GM18909 (cell line): Measurements from ENCODE around the gene PCDHGA9.
A peak's percentile ranks its signal among the peaks of the same experiment; 100 is the strongest.
"Not testable (repeated sequence)": the region's sequence is repeated elsewhere in the genome, so short reads cannot be mapped to it uniquely, and the experiment has no call there.

Experiments used
- ATAC-seq: cut with Tn5 transposase; IDR thresholded peaks from one replicate; pipeline ENCODE4 v1.9.1; 2021; ENCODE audit warnings: mild to moderate bottlenecking; ENCODE audit not compliant: unreplicated experiment, poor library complexity

The PCDHGA9 gene

GRCh38 chr5:141402553-141403243, at the start of gene PCDHGA9:
TSS of gene PCDHGA9 (plus strand) at chr5:141402778. CDS start at chr5:141402953, 175 bp downstream.
- no peak for ATAC-seq

GRCh38 chr5:141354900-141355469, 47.6 kb upstream of the PCDHGA9 start, which contains the start of gene PCDHGA4:
TSS of gene PCDHGA4 (plus strand) at chr5:141355021. CDS start at chr5:141355108, 87 bp downstream.
- ATAC-seq = no peak

GRCh38 chr5:141355641-141356040, 46.9 kb upstream of the PCDHGA9 start:
- no peak for ATAC-seq

- no peak for ATAC-seq
Observed at GRCh38 chr5:141356133-141356532, 46.4 kb upstream of the PCDHGA9 start.

- ATAC-seq = no peak
Observed at GRCh38 chr5:141356950-141357349, 45.6 kb upstream of the PCDHGA9 start.

- peak; percentile 72 for ATAC-seq
Observed at GRCh38 chr5:141359790-141360426, 42.7 kb upstream of the PCDHGA9 start, which contains the start of gene PCDHGB2. TSS of gene PCDHGB2 (plus strand) at chr5:141359994. CDS start at chr5:141360136, 142 bp downstream.

GRCh38 chr5:141360685-141361084, 41.9 kb upstream of the PCDHGA9 start:
- ATAC-seq = no peak

- ATAC-seq = no peak
Observed at GRCh38 chr5:141362719-141363118, 39.9 kb upstream of the PCDHGA9 start.

- ATAC-seq = no peak
Observed at GRCh38 chr5:141363952-141364660, 38.5 kb upstream of the PCDHGA9 start, which contains the start of gene PCDHGA5. TSS of gene PCDHGA5 (plus strand) at chr5:141364162. CDS start at chr5:141364331, 169 bp downstream.

- no peak for ATAC-seq
Observed at GRCh38 chr5:141366016-141366896, 36.3 kb upstream of the PCDHGA9 start.

- ATAC-seq = peak; percentile 98
Observed at GRCh38 chr5:141369994-141370848, 32.4 kb upstream of the PCDHGA9 start, which contains the start of gene PCDHGB3. TSS of gene PCDHGB3 (plus strand) at chr5:141370242. CDS start at chr5:141370395, 153 bp downstream.

- no peak for ATAC-seq
Observed at GRCh38 chr5:141371572-141372475, 30.8 kb upstream of the PCDHGA9 start.

- ATAC-seq = no peak
Observed at GRCh38 chr5:141373673-141374317, 28.8 kb upstream of the PCDHGA9 start, which contains the start of gene PCDHGA6. TSS of gene PCDHGA6 (plus strand) at chr5:141373891. CDS start at chr5:141374084, 193 bp downstream.

GRCh38 chr5:141374627-141375026, 28.0 kb upstream of the PCDHGA9 start:
- no peak for ATAC-seq

GRCh38 chr5:141375444-141376155, 27.0 kb upstream of the PCDHGA9 start:
- not testable (repeated sequence) for ATAC-seq
